Choroid plexus epithelial cell (primary cell): ENCODE data around the gene BTBD9.

Experiments used
- DNase-seq: peaks from one replicate; pipeline ENCODE4 v3.0.0-alpha.2; 2010; ENCODE audit warnings: low read depth
- H3K4me3 ChIP-seq: 2 replicates; pipeline ENCODE4 v1.5.1; 2011; ENCODE audit warnings: low read depth, mild to moderate bottlenecking, control low read depth, low read length, moderate library complexity
- TF ChIP-seq, protein P1 (sequence below): conservative IDR thresholded peaks from 2 replicates; pipeline ENCODE4 v1.5.1; 2011; ENCODE audit warnings: low read depth, mild to moderate bottlenecking, control low read depth, inconsistent platforms, low read length, moderate library complexity

Gene BTBD9

GRCh38 chr6:38266921-38267354, 372.8 kb downstream of the BTBD9 start:
- DNase-seq: no peak
- H3K4me3 ChIP-seq: no peak overlapping the region
- TF ChIP-seq, protein P1, sequence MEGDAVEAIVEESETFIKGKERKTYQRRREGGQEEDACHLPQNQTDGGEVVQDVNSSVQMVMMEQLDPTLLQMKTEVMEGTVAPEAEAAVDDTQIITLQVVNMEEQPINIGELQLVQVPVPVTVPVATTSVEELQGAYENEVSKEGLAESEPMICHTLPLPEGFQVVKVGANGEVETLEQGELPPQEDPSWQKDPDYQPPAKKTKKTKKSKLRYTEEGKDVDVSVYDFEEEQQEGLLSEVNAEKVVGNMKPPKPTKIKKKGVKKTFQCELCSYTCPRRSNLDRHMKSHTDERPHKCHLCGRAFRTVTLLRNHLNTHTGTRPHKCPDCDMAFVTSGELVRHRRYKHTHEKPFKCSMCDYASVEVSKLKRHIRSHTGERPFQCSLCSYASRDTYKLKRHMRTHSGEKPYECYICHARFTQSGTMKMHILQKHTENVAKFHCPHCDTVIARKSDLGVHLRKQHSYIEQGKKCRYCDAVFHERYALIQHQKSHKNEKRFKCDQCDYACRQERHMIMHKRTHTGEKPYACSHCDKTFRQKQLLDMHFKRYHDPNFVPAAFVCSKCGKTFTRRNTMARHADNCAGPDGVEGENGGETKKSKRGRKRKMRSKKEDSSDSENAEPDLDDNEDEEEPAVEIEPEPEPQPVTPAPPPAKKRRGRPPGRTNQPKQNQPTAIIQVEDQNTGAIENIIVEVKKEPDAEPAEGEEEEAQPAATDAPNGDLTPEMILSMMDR: no peak

DNA sequence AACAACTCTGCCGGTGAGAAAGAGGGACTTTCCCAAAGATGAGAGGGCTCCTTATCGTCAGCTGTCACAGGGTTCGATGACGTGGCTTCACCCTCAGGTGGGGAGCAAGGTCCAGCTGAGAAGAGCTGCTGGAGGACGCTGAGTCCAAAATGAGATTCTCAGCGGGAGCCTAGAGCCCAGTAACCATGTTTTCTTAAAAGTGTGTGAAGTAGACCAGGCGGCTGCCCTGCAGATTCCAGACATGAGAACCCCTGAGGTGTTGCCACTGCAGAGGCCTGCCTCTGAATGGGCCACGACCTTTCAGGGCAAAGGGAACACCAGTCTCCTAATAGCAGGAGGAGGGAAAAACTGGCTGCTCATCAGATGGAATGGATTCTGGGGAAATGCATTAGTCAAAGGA, 375.1 kb downstream of the BTBD9 start:
- TF ChIP-seq, protein P1: no peak
- DNase-seq: peak; percentile 95
- no peak overlapping the region for H3K4me3 ChIP-seq

- no peak overlapping the region for H3K4me3 ChIP-seq
- DNase-seq: peak; percentile 61
- TF ChIP-seq, protein P1: no peak
These were observed 377.1 kb downstream of the BTBD9 start for GRCh38 chr6:38262609-38263008.

- TF ChIP-seq, protein P1: no peak
- peak; percentile 96 for DNase-seq
- no peak overlapping the region for H3K4me3 ChIP-seq
These were observed 377.7 kb downstream of the BTBD9 start for GRCh38 chr6:38262026-38262425.

GRCh38 chr6:38261626-38262025, 378.1 kb downstream of the BTBD9 start:
- DNase-seq: peak; percentile 35

GRCh38 chr6:38259736-38260135, 380.0 kb downstream of the BTBD9 start:
- TF ChIP-seq, protein P1: no peak
- H3K4me3 ChIP-seq: no peak overlapping the region
- peak; percentile 61 for DNase-seq

More at GRCh38 chr6:38261626-38262025, 378.1 kb downstream of the BTBD9 start:
- H3K4me3 ChIP-seq: peak overlapping the region; percentile 2
- TF ChIP-seq, protein P1: no peak

DNA sequence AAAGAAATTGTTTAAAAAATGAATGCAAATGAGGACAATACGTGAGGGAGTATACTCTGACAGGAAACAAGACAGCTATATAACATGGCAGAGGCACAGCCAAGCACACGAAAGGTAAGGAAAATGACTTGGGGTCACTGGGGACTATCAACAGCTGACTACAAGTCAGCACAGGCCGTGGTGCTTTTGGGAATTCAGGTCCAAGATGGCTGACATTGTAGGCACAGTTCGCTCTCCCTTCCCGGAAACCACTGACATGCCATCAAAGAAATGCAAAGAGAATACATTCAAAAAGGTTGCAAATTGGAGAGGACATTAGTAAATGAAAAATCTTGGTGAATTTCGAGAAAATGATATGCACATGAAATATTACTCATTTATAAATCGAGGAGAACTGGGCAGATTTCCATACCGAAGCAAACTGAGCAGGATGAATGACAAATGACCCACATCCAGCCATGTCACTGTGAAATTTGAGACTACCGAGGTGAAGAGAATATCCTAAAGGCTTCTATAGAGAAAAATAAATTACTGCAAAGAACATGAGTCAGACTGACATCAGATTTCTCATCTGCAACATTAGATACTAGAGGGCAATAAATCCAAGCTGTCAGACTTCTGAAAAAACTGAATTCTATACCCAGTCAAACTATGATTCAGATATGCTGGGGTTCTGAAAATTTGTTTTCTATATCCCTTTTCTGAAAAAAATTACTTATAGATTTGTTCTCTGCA, 391.1 kb downstream of the BTBD9 start:
- DNase-seq: no peak
- TF ChIP-seq, protein P1: no peak
- H3K4me3 ChIP-seq: no peak overlapping the region
